H1 (cell line): ENCODE results near the gene COPA. TPM values are rescaled to one million over a fixed set of nuclear protein-coding genes. Genes with fewer than 3 reads are reported as not detected.

ENCODE experiments used
- CTCF ChIA-PET: fragments of 300-600 bp; sonication (Branson Sonifier 250); formaldehyde crosslinking; loops from one replicate; lab custom pipeline; 2021; ENCODE audit not compliant: partially characterized antibody; lab: Charles Lee
- POLR2A ChIA-PET: fragments of 300-600 bp; sonication (Branson Sonifier 250); formaldehyde crosslinking; loops from one replicate; lab custom pipeline; 2021; ENCODE audit warnings: inconsistent platforms; ENCODE audit not compliant: partially characterized antibody; lab: Charles Lee
- DNase-seq, 2 experiments: peaks; one replicate each; pipeline versions ENCODE4 v3.0.0 to v3.0.0-alpha.2; 2010 to 2022; ENCODE audit warnings: low spot score in 2 of 2, low read depth in 1 of 2, mixed read lengths in 1 of 2
- FAIRE-seq: peaks from 2 replicates; lab custom pipeline; 2011; peaks lifted over from hg19 to GRCh38; lab: Jason Lieb, UNC
- H2AFZ ChIP-seq: 2 replicates; pipeline ENCODE4 v1.8.1; 2012; ENCODE audit warnings: low read length, inconsistent platforms
- H2AK5ac ChIP-seq: 2 replicates; pipeline ENCODE4 v1.6.1; 2013; ENCODE audit warnings: low read depth, low read length
- H2BK120ac ChIP-seq: replicated peaks from 2 replicates; pipeline ENCODE3; 2013; ENCODE audit warnings: low read depth, low read length, inconsistent platforms
- H2BK12ac ChIP-seq: 2 replicates; pipeline ENCODE4 v1.6.1; 2013; ENCODE audit warnings: low read depth, low read length
- H2BK15ac ChIP-seq: 2 replicates; pipeline ENCODE4 v1.6.1; 2013; ENCODE audit warnings: low read length
- H2BK20ac ChIP-seq: 2 replicates; pipeline ENCODE4 v1.6.1; 2013; ENCODE audit warnings: low read length
- H2BK5ac ChIP-seq: 2 replicates; pipeline ENCODE4 v1.6.1; 2013; ENCODE audit warnings: low read depth, low read length
- H3K14ac ChIP-seq: 2 replicates; pipeline ENCODE4 v1.6.1; 2013; ENCODE audit warnings: inconsistent platforms; ENCODE audit not compliant: insufficient read length
- H3K18ac ChIP-seq: 2 replicates; pipeline ENCODE4 v1.6.1; 2013; ENCODE audit warnings: low read length; ENCODE audit errors: extremely low read depth
- H3K23ac ChIP-seq: 2 replicates; pipeline ENCODE4 v1.6.1; 2013; ENCODE audit warnings: inconsistent platforms; ENCODE audit not compliant: insufficient read length
- H3K23me2 ChIP-seq: 2 replicates; pipeline ENCODE4 v1.6.1; 2013; ENCODE audit warnings: low read depth, low read length
- H3K27ac ChIP-seq: 2 replicates; pipeline ENCODE4 v1.6.1; 2011; ENCODE audit warnings: low read depth, low read length, inconsistent platforms
- H3K27me3 ChIP-seq, 4 experiments: replicated peaks in 1 of 4; 1 replicate in 1 of 4; 2 replicates in 3 of 4; pipeline versions ENCODE4 v1.6.1 to v1.8.1; 2011 to 2013; ENCODE audit warnings: low read length in 3 of 4, mild to moderate bottlenecking in 3 of 4, inconsistent platforms in 2 of 4, mixed read lengths in 2 of 4, moderate library complexity in 1 of 4; ENCODE audit not compliant: control insufficient read depth in 3 of 4, insufficient read depth in 3 of 4; ENCODE audit errors: extremely low read depth in 1 of 4
- H3K36me3 ChIP-seq, 4 experiments: 2 replicates each; pipeline versions ENCODE4 v1.6.1 to v1.8.1; 2011 to 2013; ENCODE audit warnings: mild to moderate bottlenecking in 4 of 4, low read length in 3 of 4, moderate library complexity in 2 of 4, control low read depth in 1 of 4, inconsistent platforms in 1 of 4; ENCODE audit not compliant: insufficient read depth in 4 of 4, control insufficient read depth in 2 of 4
- H3K4ac ChIP-seq: replicated peaks from 2 replicates; pipeline ENCODE3; 2013; ENCODE audit warnings: low read length, low read depth, mixed read lengths, inconsistent platforms; ENCODE audit not compliant: insufficient read length
- H3K4me1 ChIP-seq, 4 experiments: replicated peaks in 1 of 4; 1 replicate in 1 of 4; 2 replicates in 3 of 4; pipeline versions ENCODE4 v1.6.1 to v1.8.1; 2011 to 2013; ENCODE audit warnings: low read length in 3 of 4, inconsistent platforms in 2 of 4, mixed read lengths in 1 of 4; ENCODE audit not compliant: insufficient read depth in 4 of 4, control insufficient read depth in 3 of 4
- H3K4me2 ChIP-seq, 2 experiments: 2 replicates each; pipeline versions ENCODE4 v1.6.1 to v1.8.1; 2011 to 2013; ENCODE audit warnings: low read depth in 2 of 2, low read length in 2 of 2, control low read depth in 1 of 2, inconsistent platforms in 1 of 2, mild to moderate bottlenecking in 1 of 2; ENCODE audit not compliant: insufficient read depth in 1 of 2
- H3K4me3 ChIP-seq, 4 experiments: fragments of 200-600, 300-600 bp in 1 of 4; sonication (generic), shearing (Covaris generic), sonication (Bioruptor Twin) in 1 of 4; 2 replicates each; pipeline versions ENCODE4 v1.5.1 to v1.8.1; 2011 to 2016; ENCODE audit warnings: low read length in 4 of 4, low read depth in 3 of 4, control low read depth in 2 of 4, inconsistent platforms in 2 of 4, mild to moderate bottlenecking in 2 of 4, mixed read lengths in 1 of 4, moderate library complexity in 1 of 4; ENCODE audit not compliant: insufficient read depth in 2 of 4; ENCODE audit errors: extremely low read depth in 1 of 4
- H3K56ac ChIP-seq: replicated peaks from 2 replicates; pipeline ENCODE3; 2013; ENCODE audit warnings: low read depth, mild to moderate bottlenecking, mixed read lengths, low read length, inconsistent platforms; ENCODE audit not compliant: insufficient read length
- H3K79me1 ChIP-seq: 2 replicates; pipeline ENCODE4 v1.6.1; 2013; ENCODE audit warnings: low read depth, low read length, control low read depth
- H3K79me2 ChIP-seq, 2 experiments: 2 replicates each; pipeline versions ENCODE4 v1.6.1 to v1.8.1; 2012 to 2013; ENCODE audit warnings: low read length in 2 of 2, mild to moderate bottlenecking in 2 of 2, inconsistent platforms in 1 of 2; ENCODE audit not compliant: insufficient read depth in 2 of 2, control insufficient read depth in 1 of 2
- H3K9ac ChIP-seq, 4 experiments: replicated peaks in 1 of 4; 1 replicate in 1 of 4; 2 replicates in 3 of 4; pipeline versions ENCODE4 v1.6.1 to v1.8.1; 2011 to 2013; ENCODE audit warnings: low read depth in 3 of 4, low read length in 3 of 4, control low read depth in 2 of 4, mild to moderate bottlenecking in 2 of 4, moderate library complexity in 2 of 4, inconsistent platforms in 1 of 4; ENCODE audit errors: extremely low read depth in 1 of 4
- H3K9me3 ChIP-seq, 2 experiments: 2 replicates each; pipeline versions ENCODE4 v1.6.1 to v1.8.1; 2012 to 2013; ENCODE audit warnings: mild to moderate bottlenecking in 2 of 2, moderate library complexity in 2 of 2, control low read depth in 1 of 2, inconsistent platforms in 1 of 2, low read depth in 1 of 2, low read length in 1 of 2, mixed read lengths in 1 of 2; ENCODE audit not compliant: insufficient read depth in 2 of 2
- H4K20me1 ChIP-seq, 2 experiments: replicated peaks in 1 of 2; 2 replicates each; pipeline versions ENCODE3 to v1.8.1; 2011 to 2013; ENCODE audit warnings: inconsistent platforms in 2 of 2, low read length in 2 of 2, mild to moderate bottlenecking in 1 of 2; ENCODE audit not compliant: insufficient read depth in 2 of 2, control insufficient read depth in 1 of 2
- H4K5ac ChIP-seq: 2 replicates; pipeline ENCODE4 v1.6.1; 2013; ENCODE audit warnings: low read length, low read depth, mixed read lengths, inconsistent platforms; ENCODE audit not compliant: insufficient read length
- H4K8ac ChIP-seq: 2 replicates; pipeline ENCODE4 v1.8.0; 2013; ENCODE audit warnings: mild to moderate bottlenecking, moderate library complexity, low read length, inconsistent platforms; ENCODE audit not compliant: insufficient read depth; ENCODE audit errors: extremely low read depth
- H4K91ac ChIP-seq: replicated peaks from 2 replicates; pipeline ENCODE3; 2013; ENCODE audit warnings: low read length, mixed read lengths, inconsistent platforms; ENCODE audit not compliant: insufficient read length
- ASH2L ChIP-seq: fragments of 200-600, 300-600 bp; sonication (generic); IDR thresholded peaks from one replicate; pipeline ENCODE4 v1.7.1; 2017; ENCODE audit warnings: low read length
- BCL11A ChIP-seq, 2 experiments: IDR thresholded peaks; one replicate each; pipeline ENCODE4 v1.6.1; 2011; ENCODE audit warnings: low read depth in 2 of 2, low read length in 2 of 2, mild to moderate bottlenecking in 2 of 2
- CBX8 ChIP-seq: fragments of 300-800, 300-1000 bp; sonication (generic); IDR thresholded peaks from 2 replicates; pipeline ENCODE4 v1.7.1; 2016; ENCODE audit warnings: low read depth, low read length, borderline replicate concordance
- HDAC2 ChIP-seq, 2 experiments: fragments of 300-600 bp in 1 of 2; sonication (generic) in 1 of 2; IDR thresholded peaks; 2 replicates each; pipeline ENCODE4 v1.6.1; 2011 to 2012; ENCODE audit warnings: low read depth in 2 of 2, low read length in 2 of 2, mild to moderate bottlenecking in 2 of 2, moderate library complexity in 2 of 2, borderline replicate concordance in 1 of 2, inconsistent platforms in 1 of 2
- KDM1A ChIP-seq: fragments of 200-600, 300-600 bp; sonication (generic); IDR thresholded peaks from 2 replicates; pipeline ENCODE4 v1.7.1; 2016; ENCODE audit warnings: mild to moderate bottlenecking, low read length, borderline replicate concordance
- NANOG ChIP-seq: IDR thresholded peaks from 2 replicates; pipeline ENCODE4 v1.6.1; 2011; ENCODE audit warnings: low read length, low read depth, mild to moderate bottlenecking, inconsistent platforms; ENCODE audit not compliant: insufficient read depth, poor library complexity, severe bottlenecking
- NRF1 ChIP-seq: IDR thresholded peaks from 2 replicates; pipeline ENCODE4 v1.6.1; 2011; ENCODE audit warnings: mild to moderate bottlenecking, low read depth, low read length, improper control_type of control experiment
- POLR2AphosphoS5 ChIP-seq: IDR thresholded peaks from 2 replicates; pipeline ENCODE4 v1.6.1; 2011; ENCODE audit warnings: low read depth, low read length
- SIN3A ChIP-seq, 2 experiments: IDR thresholded peaks in 1 of 2; conservative IDR thresholded peaks in 1 of 2; 2 replicates each; pipeline ENCODE4 v1.6.1; 2011 to 2012; ENCODE audit warnings: low read length in 2 of 2, improper control_type of control experiment in 1 of 2, low read depth in 1 of 2, mild to moderate bottlenecking in 1 of 2
- SRF ChIP-seq: IDR thresholded peaks from 2 replicates; pipeline ENCODE4 v1.6.1; 2011; ENCODE audit warnings: mild to moderate bottlenecking, low read depth, low read length, moderate library complexity
- WGBS, 2 experiments: shearing (Covaris generic) in 1 of 2; methylation state at CpG; one replicate each; pipeline versions ENCODE4 v1.1.6 to v1.1.7; 2013 to 2015; ENCODE audit warnings: low lambda C conversion rate in 2 of 2, mixed read lengths in 2 of 2, inconsistent platforms in 1 of 2, low coverage in 1 of 2, missing lambda C conversion rate in 1 of 2; ENCODE audit not compliant: insufficient replicate concordance in 2 of 2, insufficient coverage in 1 of 2, insufficient read length in 1 of 2; ENCODE audit errors: extremely low coverage in 1 of 2, missing lambda C conversion rate in 1 of 2; 5-methylcytosine and 5-hydroxymethylcytosine counted together
- polyA plus RNA-seq, 7 experiments: library from polyadenylated mRNA; depleted of rRNA in 3 of 7; stranded (reverse) in 5 of 7; unstranded in 2 of 7; fragments of >200 nt in 5 of 7; fragments of 200-250 nt in 2 of 7; gene quantifications; 1 replicate in 5 of 7; 2 replicates in 1 of 7; 4 replicates in 1 of 7; pipeline versions ENCODE4 v1.2.1 to v1.2.3, GENCODE V29; 2011 to 2013; ENCODE audit warnings: missing spikeins in 2 of 7, mixed read lengths in 2 of 7
- total RNA-seq: library from RNA; stranded (reverse); fragmentation: NEBNext Ultra II Directional; extraction: Animal tissue kit (Norgen Biotek cat#: 25700); gene quantifications from 2 replicates; pipeline ENCODE4 v1.2.1, GENCODE V29; 2021

The COPA gene
- total and polyA plus RNA-seq, 2 of the 8 experiments (the other 6 are each of a cell fraction or from before 2014, with no cell fraction given): 78.2 to 115 TPM

- Histone ChIP-seq H3K4me3 (peak overlapping the region; percentile 91 to 99 (median 96); a peak in 7 of 8 replicates), H3K23me2 (0 out of 2 replicates have a peak, but pooled peaks cover 2% of the 10 kb centered on the region), H4K91ac (no peak overlapping the region), H2BK12ac (no peak overlapping the region; the same call in 1 of the 2 replicates), H3K36me3 (no peaks in the 10 kb centered on the region; a peak in 1 of 8 replicates), H3K79me1 (no peaks in the 10 kb centered on the region; the same call in 1 of the 2 replicates)
- no peak for TF ChIP-seq NANOG
- no peak for TF ChIP-seq SIN3A (conservative IDR thresholded peaks at IDR 0.05 in 1 of 2, IDR thresholded peaks at IDR 0.05 in 1 of 2; ENCODE audit: low read depth in 1 of 2, low read length in 2 of 2)
- no peak for TF ChIP-seq NRF1
- TF ChIP-seq CBX8: no peak
- TF ChIP-seq SRF: no peak
- no peak for TF ChIP-seq POLR2AphosphoS5
- no peak for TF ChIP-seq BCL11A (IDR thresholded peaks at IDR 0.05; ENCODE audit: low read depth in 2 of 2, low read length in 2 of 2)
- TF ChIP-seq HDAC2 (IDR thresholded peaks at IDR 0.05; ENCODE audit: borderline replicate concordance in 1 of 2, low read depth in 2 of 2, low read length in 2 of 2): no peak
- TF ChIP-seq KDM1A: no peak
- TF ChIP-seq ASH2L: no peak
- TF ChIP-seq, all 59 proteins: peak for 0
- no peak overlapping the region for H3K56ac ChIP-seq
- H2BK5ac ChIP-seq: no peak overlapping the region
- no peak overlapping the region for H3K18ac ChIP-seq
- no peaks in the 10 kb centered on the region for H4K20me1 ChIP-seq
- no peak overlapping the region for H2BK15ac ChIP-seq
- no peaks in the 10 kb centered on the region for H3K9me3 ChIP-seq
- no peak overlapping the region for H3K4ac ChIP-seq
- no peak overlapping the region for H3K27ac ChIP-seq
- H3K4me1 ChIP-seq: peaks cover 2 to 13% (median 5%) of the 10 kb centered on the region in 4 experiments; a peak in 6 of 7 replicates
- H2AFZ ChIP-seq: no peak overlapping the region
- FAIRE-seq (no peak), DNase-seq (no peak)
- no peak overlapping the region for H3K14ac ChIP-seq
- no peak overlapping the region for H2BK120ac ChIP-seq
- no peak overlapping the region for H4K5ac ChIP-seq
- CTCF ChIA-PET: interaction anchor here (0.9 to 4.2 kb wide), 8 partner anchors 8 to 150 kb away, joined by 3 to 28 read pairs (median 5); partner anchors contain the start of gene CASQ1
- H3K79me2 ChIP-seq: peaks cover 5 to 60% of the 10 kb centered on the region in 2 experiments; a peak in 3 of 4 replicates
- H4K8ac ChIP-seq: no peak overlapping the region
- POLR2A ChIA-PET: interaction anchor here (0.7 to 7.6 kb wide), 9 partner anchors 8 to 162 kb away, joined by 3 to 58 read pairs (median 14); partner anchors contain the start of genes IGSF8 and PEX19
- peak overlapping the region; percentile 65 to 89 for H3K4me2 ChIP-seq
- H3K23ac ChIP-seq: no peak overlapping the region
- peak overlapping the region in 3 of 4 experiments; percentile 26 to 76 (median 28); a peak in 4 of 7 replicates for H3K9ac ChIP-seq
- no peak overlapping the region for H2BK20ac ChIP-seq
- no peaks in the 10 kb centered on the region for H3K27me3 ChIP-seq
- 0 out of 2 replicates have a peak overlapping the region, but pooled peaks have one; percentile 30 for H2AK5ac ChIP-seq
- 91% methylated on average over 6 of the region's 6 CpGs; no CpG with 5 or more reads in 1 of the 2 experiments for WGBS, 2 experiments
Observed at GRCh38 chr1:160260406-160261382, 82.4 kb downstream of the COPA start.
